DOHH2 (cell line): ENCODE results near the gene DHCR24.
"Not testable (repeated sequence)": the region's sequence is repeated elsewhere in the genome, so short reads cannot be mapped to it uniquely, and the experiment has no call there.

Source experiments
- CTCF ChIP-seq: fragments of 200-600 bp; sonication (generic); IDR thresholded peaks from one replicate; pipeline ENCODE4 v1.5.1; 2014; ENCODE audit warnings: antibody characterized with exemption, mild to moderate bottlenecking, low read depth, low read length; ENCODE audit not compliant: poor library complexity, severe bottlenecking
- EZH2phosphoT487 ChIP-seq: fragments of 200-600 bp; sonication (generic); IDR thresholded peaks from 2 replicates; pipeline ENCODE4 v1.6.1; 2017; ENCODE audit warnings: borderline replicate concordance, mild to moderate bottlenecking, antibody characterized with exemption, low read length, moderate library complexity, mixed read lengths

DNA sequence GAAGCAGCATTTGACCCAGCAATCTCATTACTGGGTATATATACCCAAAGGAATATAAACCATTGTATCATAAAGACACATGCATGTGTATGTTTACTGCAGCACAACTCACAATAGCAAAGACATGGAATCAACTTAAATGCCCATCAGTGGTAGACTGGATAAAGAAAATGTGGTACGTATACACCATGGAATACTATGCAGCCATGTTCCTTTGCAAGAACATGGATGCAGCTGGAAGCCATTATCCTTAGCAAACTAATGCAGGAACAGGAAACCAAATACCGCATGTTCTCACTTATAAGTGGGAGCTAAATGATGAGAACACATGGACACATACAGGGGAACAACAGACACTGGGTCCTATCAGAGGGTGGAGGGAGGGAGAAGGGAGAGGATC is 5.4 kb downstream of the DHCR24 start:
- not testable (repeated sequence) for TF ChIP-seq CTCF, EZH2phosphoT487
